K562 (cell line): ENCODE measurements around the gene PRODH. TPM values are rescaled to one million over a fixed set of nuclear protein-coding genes. Genes with fewer than 3 reads are reported as not detected.

Source experiments
- ATAC-seq: fragments of 200-7000 bp; cut with Tn5 transposase; 3 replicates; pipeline ENCODE4 v1.9.1; 2020; ENCODE audit warnings: moderate library complexity
- BruUV-seq: library from RNA; stranded (reverse); fragments of 400-500 nt; replicated peaks from 2 replicates; lab custom pipeline; 2021; lab: Mats Ljungman, UMichigan
- CTCF ChIA-PET: fragments of 300-600 bp; formaldehyde crosslinking; extraction: SDS; loops from one replicate; lab custom pipeline; 2021; ENCODE audit warnings: low intra/inter-chr PET ratio; lab: Yijun Ruan, JAX
- POLR2A ChIA-PET: fragments of 300-600, 350-650 bp; sonication (Branson Sonifier 250); formaldehyde crosslinking; extraction: SDS; loops from one replicate; lab custom pipeline; 2021; ENCODE audit warnings: antibody characterized with exemption, inconsistent platforms; lab: Yijun Ruan, JAX
- DNase-seq, 4 experiments: peaks; one replicate each; pipeline versions ENCODE4 v3.0.0 to v3.0.0-alpha.2; 2011 to 2018; ENCODE audit warnings: low spot score in 3 of 4, mixed read lengths in 3 of 4; ENCODE audit errors: extremely low read depth in 1 of 4
- FAIRE-seq: peaks from 2 replicates; lab custom pipeline; 2011; peaks lifted over from hg19 to GRCh38; lab: Jason Lieb, UNC
- H2AFZ ChIP-seq: 2 replicates; pipeline ENCODE4 v1.6.0; 2011; ENCODE audit warnings: low read depth, low read length, control low read depth, inconsistent platforms
- H3K27ac ChIP-seq: fragments of 200-600 bp; 3 replicates; pipeline ENCODE4 v1.8.0; 2011; ENCODE audit warnings: low read depth, mild to moderate bottlenecking, control low read depth, inconsistent platforms, low read length, moderate library complexity, mixed read lengths; ENCODE audit errors: extremely low read depth
- H3K27me3 ChIP-seq, 2 experiments: fragments of 300-600 bp in 1 of 2; 2 replicates in 1 of 2; 3 replicates in 1 of 2; pipeline versions ENCODE4 v1.6.0 to v1.8.0; 2011; ENCODE audit warnings: inconsistent platforms in 2 of 2, low read length in 2 of 2, mild to moderate bottlenecking in 1 of 2, mixed read lengths in 1 of 2, moderate library complexity in 1 of 2; ENCODE audit not compliant: control insufficient read depth in 2 of 2, insufficient read depth in 2 of 2
- H3K36me3 ChIP-seq: fragments of 300-600 bp; 3 replicates; pipeline ENCODE4 v1.8.0; 2011; ENCODE audit warnings: mild to moderate bottlenecking, low read length, inconsistent platforms; ENCODE audit not compliant: control insufficient read depth, insufficient read depth
- H3K4me1 ChIP-seq, 2 experiments: fragments of 200-600 bp in 1 of 2; replicated peaks in 1 of 2; 2 replicates in 1 of 2; 3 replicates in 1 of 2; pipeline versions ENCODE4 v1.5.1 to v1.8.0; 2011; ENCODE audit warnings: inconsistent platforms in 2 of 2, low read length in 2 of 2, mild to moderate bottlenecking in 1 of 2, mixed read lengths in 1 of 2, moderate library complexity in 1 of 2; ENCODE audit not compliant: control insufficient read depth in 2 of 2, insufficient read depth in 2 of 2
- H3K4me2 ChIP-seq: 2 replicates; pipeline ENCODE4 v1.6.1; 2011; ENCODE audit warnings: low read length, control low read depth, inconsistent platforms, mixed read lengths; ENCODE audit not compliant: insufficient read depth
- H3K4me3 ChIP-seq: fragments of 200-600 bp; sonication (generic), shearing (Covaris generic); 2 replicates; pipeline ENCODE4 v1.5.1; 2016; ENCODE audit warnings: control low read depth, inconsistent platforms
- H3K79me2 ChIP-seq: fragments of 200-600 bp; 3 replicates; pipeline ENCODE4 v1.8.0; 2011; ENCODE audit warnings: low read length, inconsistent platforms; ENCODE audit not compliant: control insufficient read depth, insufficient read depth
- H3K9ac ChIP-seq, 2 experiments: 2 replicates each; pipeline versions ENCODE4 v1.6.0 to v1.6.1; 2011; ENCODE audit warnings: low read depth in 2 of 2, low read length in 2 of 2, control low read depth in 1 of 2, inconsistent platforms in 1 of 2, mild to moderate bottlenecking in 1 of 2, mixed read lengths in 1 of 2; ENCODE audit not compliant: insufficient read depth in 1 of 2
- H3K9me1 ChIP-seq: one replicate; pipeline ENCODE4 v1.6.0; 2011; ENCODE audit warnings: inconsistent platforms, mild to moderate bottlenecking, low read length, moderate library complexity; ENCODE audit not compliant: control insufficient read depth, insufficient read depth
- H3K9me3 ChIP-seq: replicated peaks from 2 replicates; pipeline ENCODE4 v1.5.1; 2011; ENCODE audit warnings: low read depth, low read length, inconsistent platforms; ENCODE audit not compliant: control insufficient read depth, insufficient read depth
- H4K20me1 ChIP-seq: replicated peaks from 2 replicates; pipeline ENCODE4 v1.6.1; 2011; ENCODE audit warnings: low read length, inconsistent platforms, mixed read lengths; ENCODE audit not compliant: control insufficient read depth, insufficient read depth
- BRD9 ChIP-seq: fragments of 450-650 bp; IDR thresholded peaks from 2 replicates; pipeline ENCODE4 v1.6.1; 2018; ENCODE audit warnings: low read depth; ENCODE audit not compliant: partially characterized antibody
- HCFC1 ChIP-seq: IDR thresholded peaks from 2 replicates; pipeline ENCODE4 v1.6.1; 2012; ENCODE audit warnings: low read depth, low read length, improper control_type of control experiment
- JUN ChIP-seq, 2 experiments: sonication (generic) in 1 of 2; formaldehyde crosslinking in 1 of 2; IDR thresholded peaks; 2 replicates each; pipeline versions ENCODE4 v1.6.1 to v1.8.0; 2012 to 2022; ENCODE audit warnings: borderline replicate concordance in 2 of 2, mild to moderate bottlenecking in 2 of 2, improper control_type of control experiment in 1 of 2, low read depth in 1 of 2, low read length in 1 of 2, missing genetic modification reagents in 1 of 2
- MED1 ChIP-seq: sonication (generic); formaldehyde crosslinking; IDR thresholded peaks from 2 replicates; pipeline ENCODE4 v1.8.1; 2023; ENCODE audit warnings: missing genetic modification reagents, borderline replicate concordance
- NR1H2 ChIP-seq: sonication (generic); formaldehyde crosslinking; IDR thresholded peaks from 2 replicates; pipeline ENCODE4 v1.4.0; 2020; ENCODE audit warnings: mild to moderate bottlenecking, missing genetic modification reagents
- PHF8 ChIP-seq: fragments of 200-600 bp; sonication (generic); IDR thresholded peaks from 2 replicates; pipeline ENCODE4 v1.6.1; 2012; ENCODE audit warnings: mixed run types, mild to moderate bottlenecking, inconsistent platforms, low read length, moderate library complexity, borderline replicate concordance
- PHTF2 ChIP-seq: fragments of 250-450 bp; sonication (Bioruptor Pico); IDR thresholded peaks from 2 replicates; pipeline ENCODE4 v1.5.0; 2021; ENCODE audit warnings: mild to moderate bottlenecking
- SETDB1 ChIP-seq: IDR thresholded peaks from one replicate; pipeline ENCODE4 v1.6.1; 2012; ENCODE audit warnings: low read length, control low read depth, inconsistent platforms
- STAG1 ChIP-seq: sonication (generic); formaldehyde crosslinking; IDR thresholded peaks from 2 replicates; pipeline ENCODE4 v1.5.0; 2020; ENCODE audit warnings: missing genetic modification reagents, borderline replicate concordance
- TEAD4 ChIP-seq, 2 experiments: sonication (generic) in 1 of 2; formaldehyde crosslinking in 1 of 2; IDR thresholded peaks; 2 replicates each; pipeline versions ENCODE4 v1.6.1 to v1.8.0; 2012 to 2022; ENCODE audit warnings: borderline replicate concordance in 1 of 2, inconsistent platforms in 1 of 2, low read length in 1 of 2, mild to moderate bottlenecking in 1 of 2, missing genetic modification reagents in 1 of 2
- ZBTB1 ChIP-seq: sonication (generic); formaldehyde crosslinking; IDR thresholded peaks from 2 replicates; pipeline ENCODE4 v1.8.1; 2023; ENCODE audit warnings: missing genetic modification reagents, low read depth, mild to moderate bottlenecking, borderline replicate concordance
- ZNF24 ChIP-seq: fragments of 450-650 bp; IDR thresholded peaks from 2 replicates; pipeline ENCODE4 v1.6.1; 2016
- ZNF583 ChIP-seq: fragments of 250-450 bp; sonication (Bioruptor Pico); IDR thresholded peaks from 2 replicates; pipeline ENCODE4 v1.4.0; 2020
- WGBS: fragments of 100-300 bp; shearing (Covaris generic); methylation state at CpG from one replicate; pipeline ENCODE4 v1.1.6; 2016; ENCODE audit warnings: low coverage, mixed read lengths; ENCODE audit not compliant: insufficient coverage; ENCODE audit errors: missing lambda C conversion rate; 5-methylcytosine and 5-hydroxymethylcytosine counted together
- in situ Hi-C: fragments of 300-500 bp; cut with MboI; formaldehyde crosslinking; loops from 4 replicates; pipeline ENCODE4 v1.15.0; 2018; ENCODE audit warnings: inconsistent platforms, mixed read lengths
- intact Hi-C: fragments of 100-400 bp; cut with micrococcal nuclease; formaldehyde crosslinking; loops from 2 replicates; pipeline ENCODE4 v1.14.2; 2022
- polyA plus RNA-seq, 8 experiments: library from polyadenylated mRNA; depleted of rRNA in 4 of 8; stranded (reverse) in 5 of 8; unstranded in 3 of 8; fragments of >200 nt; fragmentation: Nextera tagmentation in 2 of 8; fragmentation: Illumina TruSeq in 1 of 8; extraction: Ambion mirVana in 2 of 8; extraction: Trizol in 1 of 8; gene quantifications; 2 replicates each; pipeline versions ENCODE4 v1.2.1 to v1.2.3, GENCODE V29; 2011 to 2014; ENCODE audit warnings: inconsistent platforms in 1 of 8, missing spikeins in 1 of 8
- total RNA-seq, 7 experiments: library from RNA; depleted of rRNA in 6 of 7; stranded (reverse); fragments of >200 nt in 6 of 7; fragmentation: Illumina TruSeq in 2 of 7; extraction: Trizol in 2 of 7; gene quantifications; 2 replicates each; pipeline versions ENCODE4 v1.2.1 to v1.2.3, GENCODE V29; 2011 to 2021; ENCODE audit warnings: low replicate concordance in 1 of 7
- TF ChIP-seq, protein P1 (sequence below): sonication (generic); formaldehyde crosslinking; IDR thresholded peaks from 2 replicates; pipeline ENCODE4 v1.9.0; 2022; ENCODE audit warnings: mild to moderate bottlenecking, missing genetic modification reagents

The PRODH gene
- total and polyA plus RNA-seq, 9 of the 15 experiments (the other 6 are each of a cell fraction or from before 2014, with no cell fraction given) = 0.07 to 0.11 TPM; not detected in 7

GRCh38 chr22:18966748-18967147 is 30.7 kb upstream of the PRODH start:
- FAIRE-seq = peak; percentile 54
- CTCF ChIA-PET = interaction anchor here (0.6 kb wide), 1 partner anchor 725 kb away, joined by 3 read pairs; no protein-coding TSS in a partner anchor

More at GRCh38 chr22:18966748-18967147, 30.7 kb upstream of the PRODH start:
- intact Hi-C loops (no loop called here), in situ Hi-C loops (no loop called here)
- Histone ChIP-seq H3K9ac (no peak overlapping the region), H3K9me1 (peaks cover 7% of the 10 kb centered on the region), H3K4me1 (peaks cover 0 to 42% of the 10 kb centered on the region in 2 experiments; a peak in 2 of 5 replicates), H3K9me3 (no peaks in the 10 kb centered on the region), H3K79me2 (no peaks in the 10 kb centered on the region), H3K4me2 (no peak overlapping the region), H4K20me1 (peaks cover 50% of the 10 kb centered on the region), H3K27ac (no peak overlapping the region), H3K4me3 (no peak overlapping the region), H2AFZ (no peak overlapping the region), H3K36me3 (no peaks in the 10 kb centered on the region)
- 4% methylated on average over 7 of the region's 7 CpGs for WGBS
- BruUV-seq = no TSS peak
- ATAC-seq (no peak), DNase-seq (no peak)
- POLR2A ChIA-PET = interaction anchor here (0.7 kb wide), 1 partner anchor 203 kb away, joined by 3 read pairs; no protein-coding TSS in a partner anchor
- TF ChIP-seq NR1H2 (no peak), PHF8 (no peak), STAG1 (CRISPR knock-in tag) (0 out of 2 replicates have a peak, but pooled peaks have one; percentile 22), PHTF2 (CRISPR knock-in tag) (no peak), HCFC1 (no peak), ZBTB1 (CRISPR knock-in tag) (0 out of 2 replicates have a peak, but pooled peaks have one; percentile 1), TEAD4 (IDR thresholded peaks at IDR 0.05; ENCODE audit: low read length) (no peak), TEAD4 (CRISPR knock-in tag; IDR thresholded peaks at IDR 0.05; ENCODE audit: borderline replicate concordance) (peak; percentile 57; the same call in 1 of the 2 replicates), ZNF583 (CRISPR knock-in tag) (no peak), SETDB1 (no peak), BRD9 (no peak), MED1 (CRISPR knock-in tag) (0 out of 2 replicates have a peak, but pooled peaks have one; percentile 70), ZNF24 (no peak), JUN (IDR thresholded peaks at IDR 0.05; ENCODE audit: borderline replicate concordance, low read depth, low read length) (no peak), JUN (CRISPR knock-in tag; IDR thresholded peaks at IDR 0.05; ENCODE audit: borderline replicate concordance) (0 out of 2 replicates have a peak, but pooled peaks have one; percentile 25)
- TF ChIP-seq, protein P1, sequence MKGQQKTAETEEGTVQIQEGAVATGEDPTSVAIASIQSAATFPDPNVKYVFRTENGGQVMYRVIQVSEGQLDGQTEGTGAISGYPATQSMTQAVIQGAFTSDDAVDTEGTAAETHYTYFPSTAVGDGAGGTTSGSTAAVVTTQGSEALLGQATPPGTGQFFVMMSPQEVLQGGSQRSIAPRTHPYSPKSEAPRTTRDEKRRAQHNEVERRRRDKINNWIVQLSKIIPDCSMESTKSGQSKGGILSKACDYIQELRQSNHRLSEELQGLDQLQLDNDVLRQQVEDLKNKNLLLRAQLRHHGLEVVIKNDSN = peak; percentile 20; the same call in 1 of the 2 replicates
- TF ChIP-seq, all 486 proteins: peak for 6
- peaks cover 20 to 61% of the 10 kb centered on the region in 2 experiments; a peak in 4 of 5 replicates for H3K27me3 ChIP-seq
